CD4-positive, alpha-beta T cell treated with Interleukin-10 for 1 hour (primary cell): ENCODE results near the gene MAN2A2.
"Not testable (repeated sequence)": the region's sequence is repeated elsewhere in the genome, so short reads cannot be mapped to it uniquely, and the experiment has no call there.

Experiments used
- DNase-seq: peaks from one replicate; pipeline ENCODE4 v3.0.0-alpha.2; 2020

Gene MAN2A2

DNA sequence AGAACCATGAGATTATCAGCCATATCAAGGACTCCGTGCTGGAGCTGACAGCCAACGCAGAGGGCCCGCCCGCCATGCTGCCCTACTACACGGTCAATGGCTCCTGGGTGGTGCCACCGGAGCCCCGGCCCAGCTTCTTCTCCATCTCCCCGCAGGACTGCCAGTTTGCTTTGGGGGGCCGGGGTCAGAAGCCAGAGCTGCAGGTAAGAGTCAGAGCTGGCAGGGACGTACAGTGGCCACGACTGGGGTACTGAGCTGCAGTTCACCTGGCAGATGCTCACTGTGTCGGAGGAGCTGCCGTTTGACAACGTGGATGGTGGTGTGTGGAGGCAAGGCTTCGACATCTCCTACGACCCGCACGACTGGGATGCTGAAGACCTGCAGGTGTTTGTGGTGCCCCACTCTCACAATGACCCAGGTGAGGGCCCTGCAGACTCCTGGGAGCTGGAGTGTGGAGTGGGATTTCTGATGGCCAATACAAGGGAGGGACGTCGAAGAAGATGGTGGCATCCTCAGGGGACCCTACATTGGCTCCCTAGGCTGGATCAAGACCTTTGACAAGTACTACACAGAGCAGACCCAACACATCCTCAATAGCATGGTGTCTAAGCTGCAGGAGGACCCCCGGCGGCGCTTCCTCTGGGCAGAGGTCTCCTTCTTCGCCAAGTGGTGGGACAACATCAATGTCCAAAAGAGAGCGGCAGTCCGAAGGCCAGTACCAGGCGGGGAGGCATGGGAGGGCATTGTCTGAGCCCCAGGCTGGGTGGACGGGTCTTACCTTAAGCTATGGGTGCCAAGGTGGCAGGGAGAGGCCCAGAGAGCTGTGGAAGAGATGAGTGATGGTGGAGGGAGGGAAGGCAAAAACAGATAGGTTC, 2.4 kb downstream of the MAN2A2 start:
- DNase-seq: no peak

DNA sequence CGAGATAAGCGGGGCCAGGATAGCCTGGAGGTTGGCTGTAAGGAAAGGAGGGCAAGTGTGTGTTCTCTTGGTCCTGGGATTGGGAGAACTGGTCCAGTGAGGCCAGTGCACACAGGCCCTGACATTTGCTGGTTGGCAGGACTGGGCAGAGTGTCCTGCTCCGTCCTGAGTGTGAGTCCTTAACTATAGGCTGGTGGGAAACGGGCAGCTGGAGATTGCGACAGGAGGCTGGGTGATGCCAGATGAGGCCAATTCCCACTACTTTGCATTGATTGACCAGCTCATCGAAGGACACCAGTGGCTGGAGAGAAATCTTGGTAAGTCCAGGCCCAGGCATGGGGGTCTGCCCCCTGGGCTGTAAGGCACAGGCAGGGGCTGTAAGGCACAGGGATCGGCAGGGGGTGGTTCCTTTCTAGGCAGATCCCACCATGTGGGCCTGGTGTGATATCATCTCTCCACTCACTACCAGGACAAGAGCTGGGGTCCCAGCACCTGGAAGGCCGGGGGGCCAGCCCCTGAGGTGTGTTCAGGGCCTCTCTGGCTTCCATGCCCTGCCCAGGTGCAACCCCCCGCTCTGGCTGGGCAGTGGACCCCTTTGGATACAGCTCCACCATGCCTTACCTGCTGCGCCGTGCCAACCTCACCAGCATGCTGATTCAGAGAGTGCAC, 3.2 kb downstream of the MAN2A2 start:
- DNase-seq: no peak

DNA sequence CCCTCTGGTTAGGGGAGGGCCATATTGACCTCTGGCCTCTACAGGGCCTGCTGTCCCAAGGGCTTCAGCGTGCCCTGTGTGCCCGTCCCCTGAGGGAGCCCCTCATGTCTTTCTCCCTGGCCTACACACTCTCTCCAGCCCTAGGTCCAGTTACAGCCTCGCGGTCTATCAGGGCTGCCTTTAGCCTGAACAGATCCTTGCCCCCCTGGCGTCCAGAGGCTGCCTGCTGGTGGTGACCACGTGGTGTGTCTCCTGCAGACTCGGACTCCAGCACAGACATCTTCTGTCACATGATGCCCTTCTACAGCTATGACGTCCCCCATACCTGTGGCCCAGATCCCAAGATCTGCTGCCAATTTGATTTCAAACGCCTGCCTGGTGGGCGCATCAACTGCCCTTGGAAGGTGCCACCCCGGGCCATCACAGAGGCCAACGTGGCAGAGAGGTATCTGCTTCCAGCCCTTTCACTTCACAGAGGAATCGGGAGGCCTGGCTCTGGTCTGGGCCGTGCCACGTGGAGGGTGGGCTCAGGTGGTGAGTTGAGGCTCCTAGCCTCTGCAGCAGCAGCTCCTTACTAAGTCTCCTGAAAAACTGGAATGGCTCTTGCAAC, 4.1 kb downstream of the MAN2A2 start:
- DNase-seq: no peak

DNA sequence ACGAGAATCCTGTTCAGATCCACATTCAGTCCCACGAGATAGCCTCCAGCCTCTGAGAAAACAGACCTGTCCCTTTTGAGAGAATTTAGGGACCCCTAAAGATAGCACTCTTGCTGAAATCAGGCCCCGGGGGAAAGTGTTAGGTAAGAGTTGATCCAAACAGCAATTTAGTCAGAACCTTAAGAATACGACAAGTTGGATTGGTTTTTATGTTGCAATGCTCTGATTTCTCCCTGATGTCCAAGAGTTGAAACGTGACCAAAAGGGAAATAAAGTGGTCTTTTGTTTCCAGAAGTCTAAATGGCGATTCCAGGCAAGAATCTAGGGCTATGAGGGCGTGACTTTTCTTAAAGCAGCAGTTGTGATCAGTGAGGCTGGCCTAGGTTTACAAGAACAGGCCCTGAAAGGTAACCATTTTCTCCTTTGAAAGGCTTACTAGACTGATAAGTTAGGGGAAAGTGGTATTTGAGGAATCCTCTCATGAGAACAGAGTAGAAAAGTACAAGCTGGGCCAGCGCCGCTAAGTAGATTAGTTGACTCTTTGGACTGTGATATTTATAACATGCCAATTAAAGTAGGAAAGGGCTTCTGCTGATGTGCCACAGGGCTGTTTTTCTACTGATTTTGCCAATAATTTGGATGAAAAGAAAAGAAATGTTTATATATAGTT, 4.9 kb downstream of the MAN2A2 start:
- DNase-seq: no peak

DNA sequence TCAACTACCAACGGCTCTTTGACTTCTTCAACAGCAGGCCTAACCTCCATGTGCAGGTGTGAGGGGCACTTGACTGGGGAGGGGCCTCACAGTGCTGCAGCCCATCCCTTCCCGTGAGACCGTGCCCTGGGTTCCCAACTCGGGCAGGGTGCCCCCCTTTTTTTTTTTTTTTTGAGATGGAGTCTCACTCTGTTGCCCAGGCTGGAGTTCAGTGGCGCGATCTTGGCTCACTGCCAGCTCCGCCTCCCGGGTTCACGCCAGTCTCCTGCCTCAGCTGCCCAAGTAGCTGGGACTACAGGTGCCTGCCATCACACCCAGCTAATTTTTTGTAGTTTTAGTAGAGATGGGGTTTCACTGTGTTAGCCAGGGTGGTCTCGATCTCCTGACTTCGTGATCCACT, 6.3 kb downstream of the MAN2A2 start:
- not testable (repeated sequence) for DNase-seq

DNA sequence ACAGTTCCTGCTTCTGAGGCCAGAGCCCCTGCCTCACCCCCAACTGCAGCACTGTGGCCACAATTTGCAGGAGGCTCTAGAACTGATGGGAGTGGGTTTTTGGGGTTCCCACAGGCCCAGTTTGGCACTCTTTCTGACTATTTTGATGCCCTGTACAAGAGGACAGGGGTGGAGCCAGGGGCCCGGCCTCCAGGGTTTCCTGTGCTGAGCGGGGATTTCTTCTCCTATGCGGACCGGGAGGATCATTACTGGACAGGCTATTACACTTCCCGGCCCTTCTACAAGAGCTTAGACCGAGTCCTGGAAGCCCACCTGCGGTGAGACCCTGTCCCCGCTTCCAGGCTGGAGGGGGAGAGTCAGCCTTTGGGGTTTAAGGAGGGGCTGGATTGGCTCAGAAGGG, 6.9 kb downstream of the MAN2A2 start:
- DNase-seq: no peak

DNA sequence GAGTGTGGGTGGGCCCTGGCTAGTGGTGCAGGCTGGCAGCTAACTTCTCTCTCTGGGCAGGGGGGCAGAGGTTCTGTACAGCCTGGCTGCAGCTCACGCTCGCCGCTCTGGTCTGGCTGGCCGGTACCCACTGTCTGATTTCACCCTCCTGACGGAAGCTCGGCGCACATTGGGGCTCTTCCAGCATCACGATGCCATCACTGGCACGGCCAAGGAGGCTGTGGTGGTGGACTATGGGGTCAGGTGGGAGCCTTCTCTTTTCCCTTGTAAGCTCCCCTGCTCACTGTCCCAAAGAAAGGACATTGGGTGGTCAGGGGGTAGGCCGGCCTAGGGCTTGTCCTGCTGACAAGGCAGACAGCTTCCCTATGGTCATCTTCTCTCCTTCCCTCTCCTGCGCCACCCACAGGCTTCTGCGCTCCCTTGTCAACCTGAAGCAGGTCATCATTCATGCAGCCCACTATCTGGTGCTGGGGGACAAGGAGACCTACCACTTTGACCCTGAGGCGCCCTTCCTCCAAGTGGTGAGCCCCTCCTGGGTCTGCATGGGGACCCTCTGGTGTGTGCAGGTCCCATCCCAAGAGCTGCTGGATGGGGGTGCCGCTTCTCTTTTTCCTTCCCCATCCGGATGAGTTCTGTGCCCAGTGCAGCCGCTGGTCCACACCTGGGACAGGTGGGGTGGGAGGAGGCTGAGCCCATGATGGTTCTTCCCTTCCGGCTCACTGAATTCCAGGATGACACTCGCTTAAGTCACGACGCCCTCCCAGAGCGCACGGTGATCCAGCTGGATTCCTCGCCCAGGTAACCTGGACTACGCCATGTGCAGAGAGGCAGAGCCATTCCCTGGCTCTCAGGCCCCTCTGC, 7.6 kb downstream of the MAN2A2 start:
- DNase-seq: no peak

DNA sequence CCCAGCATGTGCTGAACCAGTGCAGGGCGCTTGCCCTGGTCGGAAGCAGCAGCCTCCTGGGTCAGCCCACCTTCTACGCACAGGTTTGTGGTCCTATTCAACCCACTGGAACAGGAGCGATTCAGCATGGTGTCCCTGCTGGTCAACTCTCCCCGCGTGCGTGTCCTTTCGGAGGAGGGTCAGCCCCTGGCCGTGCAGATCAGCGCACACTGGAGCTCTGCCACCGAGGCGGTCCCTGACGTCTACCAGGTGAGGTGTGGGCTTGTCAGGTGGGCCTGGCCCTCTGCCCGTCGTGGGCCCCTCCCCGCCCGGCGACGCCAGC, 8.2 kb downstream of the MAN2A2 start:
- DNase-seq: no peak

DNA sequence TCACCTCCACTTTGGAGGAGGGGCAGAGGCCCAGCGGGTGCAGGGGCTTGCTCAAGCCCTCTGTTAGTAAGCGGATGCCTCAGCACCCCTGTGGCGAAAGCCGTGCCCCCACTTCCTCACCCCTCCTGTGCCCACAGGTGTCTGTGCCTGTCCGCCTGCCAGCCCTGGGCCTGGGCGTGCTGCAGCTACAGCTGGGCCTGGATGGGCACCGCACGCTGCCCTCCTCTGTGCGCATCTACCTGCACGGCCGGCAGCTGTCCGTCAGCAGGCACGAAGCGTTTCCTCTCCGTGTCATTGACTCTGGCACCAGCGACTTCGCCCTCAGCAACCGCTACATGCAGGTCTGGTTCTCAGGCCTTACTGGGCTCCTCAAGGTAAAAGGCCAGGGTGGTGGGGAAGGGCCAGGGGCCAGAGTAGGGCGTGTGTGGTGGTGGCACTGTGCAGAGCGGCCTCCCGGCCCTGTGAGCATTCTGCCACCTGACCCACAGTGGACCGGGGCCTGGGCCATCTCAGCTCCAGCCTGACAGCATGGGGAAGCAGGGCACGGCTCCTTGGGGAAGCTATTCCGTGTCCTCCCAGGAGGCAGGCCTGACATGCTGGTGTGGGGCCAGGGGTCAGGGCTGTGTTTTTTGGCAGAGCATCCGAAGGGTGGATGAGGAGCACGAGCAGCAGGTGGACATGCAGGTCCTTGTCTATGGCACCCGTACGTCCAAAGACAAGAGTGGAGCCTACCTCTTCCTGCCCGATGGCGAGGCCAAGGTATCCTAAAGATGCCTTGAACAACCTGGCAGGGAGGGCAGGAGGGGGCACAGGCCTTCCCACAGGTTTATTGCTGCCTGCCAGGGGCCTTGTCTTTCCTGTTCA, 9.0 kb downstream of the MAN2A2 start:
- no peak for DNase-seq

DNA sequence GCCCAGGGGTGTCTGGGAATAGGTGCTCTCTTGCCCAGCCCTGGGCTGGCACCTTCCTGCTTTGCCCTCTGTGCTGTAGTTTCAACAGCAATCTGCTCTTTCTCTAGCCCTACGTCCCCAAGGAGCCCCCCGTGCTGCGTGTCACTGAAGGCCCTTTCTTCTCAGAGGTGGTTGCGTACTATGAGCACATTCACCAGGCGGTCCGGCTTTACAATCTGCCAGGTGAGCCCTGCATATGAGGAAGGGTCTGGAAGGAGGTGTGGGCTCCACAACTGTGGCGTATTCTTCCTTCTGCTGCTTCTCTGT, 9.6 kb downstream of the MAN2A2 start:
- DNase-seq: no peak

DNA sequence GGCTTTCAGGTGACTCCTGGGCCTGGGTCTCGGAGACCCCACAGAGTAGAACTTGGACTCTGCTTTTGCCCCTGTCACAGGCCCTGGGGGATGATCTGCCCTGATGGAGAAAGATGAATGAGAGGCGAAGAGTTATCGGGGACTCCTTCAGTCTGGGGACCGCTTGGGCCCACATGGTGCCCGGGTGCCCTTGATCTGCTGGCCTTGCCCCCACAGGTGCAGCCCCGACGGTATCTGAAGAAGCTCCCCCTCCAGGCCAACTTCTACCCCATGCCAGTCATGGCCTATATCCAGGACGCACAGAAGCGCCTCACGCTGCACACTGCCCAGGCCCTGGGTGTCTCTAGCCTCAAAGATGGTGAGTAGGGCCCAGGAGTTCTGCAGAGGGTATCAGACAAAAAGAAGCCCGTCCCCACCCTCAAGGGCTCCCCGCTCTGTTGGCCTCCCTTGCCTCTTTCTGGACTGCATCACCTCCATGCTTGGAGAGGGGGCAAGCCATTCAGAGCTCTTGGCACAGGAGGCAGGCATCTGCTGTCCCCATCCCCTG, 10.4 kb downstream of the MAN2A2 start:
- no peak for DNase-seq

DNA sequence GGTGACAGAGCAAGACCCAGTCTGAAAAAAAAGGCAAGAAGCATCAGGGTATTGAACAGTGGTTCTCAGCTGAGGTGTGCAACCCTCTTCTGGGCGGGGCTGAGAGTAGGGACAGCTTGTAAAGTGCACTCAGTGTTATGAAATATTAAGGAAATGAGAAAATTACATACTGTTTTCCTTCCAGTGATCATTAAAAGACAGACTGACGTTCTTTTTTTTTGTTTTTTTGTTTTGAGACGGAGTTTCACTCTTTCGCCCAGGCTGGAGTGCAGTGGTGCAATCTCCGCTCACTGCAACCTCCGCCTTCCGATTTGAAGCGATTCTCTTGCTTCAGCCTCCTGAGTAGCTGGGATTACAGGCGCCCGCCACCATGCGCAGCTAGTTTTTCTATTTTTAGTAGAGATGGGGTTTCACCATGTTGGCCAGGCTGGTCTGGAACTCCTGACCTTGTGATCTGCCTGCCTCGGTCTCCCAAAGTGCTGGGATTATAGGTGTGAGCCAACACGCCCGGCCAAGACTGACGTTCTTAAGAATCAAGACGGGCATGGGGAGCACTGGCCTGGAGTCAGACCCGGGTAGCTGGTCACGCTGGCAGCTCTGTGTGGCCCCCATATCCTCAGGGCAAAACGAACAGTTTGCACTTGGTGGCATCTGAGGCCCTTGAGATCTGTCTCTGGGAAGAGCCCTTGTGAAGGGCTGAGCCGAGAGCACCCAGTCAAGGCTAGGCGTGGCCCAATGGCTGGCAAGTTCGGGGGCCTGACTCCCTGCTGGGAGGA, 11.4 kb downstream of the MAN2A2 start:
- DNase-seq: no peak

DNA sequence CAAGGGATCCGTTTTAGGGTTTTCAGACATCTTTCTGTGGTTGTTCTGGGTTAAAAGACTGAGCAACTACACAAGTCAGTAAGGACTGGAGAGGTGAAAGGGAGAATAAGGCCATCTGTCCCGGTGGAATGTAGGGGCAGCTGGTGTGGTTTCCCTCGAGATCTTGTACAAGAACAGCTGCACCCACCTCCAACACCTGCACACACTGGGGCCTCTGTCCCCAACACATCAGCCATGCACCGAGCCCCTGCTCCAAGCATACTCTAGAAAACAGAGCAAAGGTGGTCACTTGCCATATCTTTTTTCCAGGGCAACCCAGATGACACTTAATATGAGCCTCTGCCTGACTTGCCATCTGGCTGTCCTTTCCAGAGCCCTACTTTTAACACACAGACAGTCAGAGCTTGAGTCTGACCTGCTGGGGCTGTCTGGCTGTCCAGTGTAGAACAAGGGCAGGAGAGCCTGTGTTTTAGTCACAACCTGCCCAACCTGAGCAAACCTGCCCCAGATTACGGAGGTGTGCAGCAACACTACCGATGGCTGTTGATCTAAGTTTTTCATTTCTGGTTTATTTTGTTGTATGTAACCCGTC, 12.2 kb downstream of the MAN2A2 start:
- DNase-seq: no peak

DNA sequence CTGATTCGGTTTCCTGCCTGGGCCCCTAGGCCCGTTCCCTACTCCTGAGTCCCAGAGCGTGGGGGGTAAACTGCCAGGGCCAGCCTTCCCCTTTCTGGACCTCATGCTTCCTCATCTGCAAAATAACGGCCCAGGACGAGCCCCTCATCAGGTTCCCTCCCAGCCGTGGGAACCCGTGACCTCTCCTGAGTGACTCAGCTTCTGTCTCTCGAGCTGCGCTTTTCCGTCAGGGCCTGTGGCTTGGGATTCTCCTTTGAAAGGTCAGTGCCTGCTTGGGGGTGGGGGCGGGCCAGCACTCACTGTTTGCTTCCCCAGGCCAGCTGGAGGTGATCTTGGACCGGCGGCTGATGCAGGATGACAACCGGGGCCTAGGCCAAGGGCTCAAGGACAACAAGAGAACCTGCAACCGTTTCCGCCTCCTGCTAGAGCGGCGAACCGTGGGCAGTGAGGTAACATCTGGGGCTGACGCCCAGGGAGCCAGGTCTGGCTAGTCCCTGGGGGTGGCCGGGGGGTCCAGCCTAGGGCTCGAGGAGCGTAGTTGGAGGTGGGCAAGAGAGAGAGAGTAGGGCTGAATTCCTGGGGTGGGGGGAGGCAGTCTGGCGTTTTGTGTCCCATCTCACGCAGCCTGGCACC, 12.8 kb downstream of the MAN2A2 start:
- no peak for DNase-seq

DNA sequence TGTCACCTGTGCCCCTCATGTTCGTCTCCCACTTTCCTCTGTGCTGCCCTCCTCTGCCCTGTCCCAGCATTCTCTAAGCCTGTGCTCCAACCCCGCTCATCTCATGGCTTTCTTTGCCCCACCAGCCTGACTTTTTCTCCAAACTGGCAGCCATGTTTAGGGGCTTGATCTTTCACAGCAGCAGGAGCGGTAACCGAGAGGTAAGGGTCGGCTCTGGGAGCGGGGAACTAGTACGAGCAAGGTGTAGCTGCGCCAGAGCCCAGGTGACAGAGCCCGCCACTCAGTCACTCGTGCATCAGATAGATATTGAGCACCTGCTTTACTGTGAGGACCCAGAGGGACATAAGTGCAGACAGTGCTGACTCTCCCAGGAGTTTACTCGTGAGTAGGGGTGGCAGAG, 13.4 kb downstream of the MAN2A2 start:
- no peak for DNase-seq

DNA sequence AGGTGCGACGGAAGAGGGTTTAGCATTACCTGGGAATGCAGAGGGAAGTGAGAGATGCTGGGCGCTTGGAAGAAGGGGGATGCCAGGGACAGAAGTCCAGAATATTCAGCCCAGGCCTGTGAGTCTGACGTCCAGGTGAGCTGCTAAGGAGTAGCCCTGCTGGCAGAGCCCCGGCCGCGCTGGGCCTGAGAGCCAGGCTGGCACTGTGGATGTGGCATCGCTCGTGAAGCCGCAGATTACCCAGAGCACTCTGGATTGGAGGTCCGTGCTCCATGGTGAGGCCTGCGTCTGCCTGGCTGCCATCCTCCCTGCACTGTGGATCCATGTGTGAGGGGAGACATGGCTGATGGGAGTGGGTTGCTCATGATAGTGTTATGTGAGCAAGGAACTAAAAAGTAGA, 14.5 kb downstream of the MAN2A2 start:
- no peak for DNase-seq

DNA sequence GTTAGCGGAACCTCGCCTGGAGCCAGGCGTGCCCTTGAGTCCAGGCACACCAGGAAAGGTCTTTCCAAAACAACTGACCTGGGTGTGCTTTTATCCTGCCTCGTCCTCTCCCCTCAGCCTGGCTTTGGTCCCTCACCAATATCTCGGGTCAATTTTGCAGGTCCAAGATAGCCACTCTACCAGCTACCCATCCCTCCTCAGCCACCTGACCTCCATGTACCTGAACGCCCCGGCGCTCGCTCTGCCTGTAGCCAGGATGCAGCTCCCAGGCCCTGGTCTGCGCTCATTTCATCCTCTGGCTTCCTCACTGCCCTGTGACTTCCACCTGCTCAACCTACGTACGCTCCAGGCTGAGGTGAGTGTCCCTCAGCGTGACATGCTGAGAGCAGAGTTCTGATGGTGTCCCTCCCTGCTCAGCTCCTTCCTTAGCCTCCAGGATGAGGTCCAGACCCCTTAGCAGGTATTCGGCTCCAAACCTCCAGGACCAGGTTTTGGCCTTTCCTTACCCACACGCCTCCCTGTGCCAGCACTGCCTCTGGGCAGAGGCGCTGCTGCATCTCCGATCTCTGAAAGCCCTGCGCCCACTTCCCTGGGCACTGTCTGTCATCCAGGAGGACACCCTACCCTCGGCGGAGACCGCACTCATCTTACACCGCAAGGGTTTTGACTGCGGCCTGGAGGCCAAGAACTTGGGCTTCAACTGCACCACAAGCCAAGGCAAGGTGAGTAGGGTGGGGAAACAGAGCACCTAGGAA, 15.1 kb downstream of the MAN2A2 start:
- no peak for DNase-seq

DNA sequence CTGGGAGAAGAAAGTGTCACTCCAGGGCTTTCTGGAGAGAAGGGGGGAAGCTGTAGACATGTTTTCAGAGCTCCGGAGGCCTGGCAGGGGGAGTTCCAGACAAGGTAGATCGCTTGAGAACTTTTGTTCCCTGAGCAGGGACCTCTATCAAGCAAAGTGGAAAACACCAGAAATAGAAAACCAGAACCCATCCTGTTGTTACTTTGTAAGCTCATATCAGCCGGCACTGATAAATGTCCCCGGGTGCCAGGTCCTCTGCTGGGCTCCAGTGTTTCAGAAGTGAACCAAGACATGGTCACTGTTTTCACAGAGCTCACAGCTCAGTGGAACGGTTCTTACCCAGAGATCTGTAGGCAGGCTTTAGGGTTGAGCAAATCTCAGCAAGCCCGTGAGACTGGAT, 15.7 kb downstream of the MAN2A2 start:
- DNase-seq: no peak

DNA sequence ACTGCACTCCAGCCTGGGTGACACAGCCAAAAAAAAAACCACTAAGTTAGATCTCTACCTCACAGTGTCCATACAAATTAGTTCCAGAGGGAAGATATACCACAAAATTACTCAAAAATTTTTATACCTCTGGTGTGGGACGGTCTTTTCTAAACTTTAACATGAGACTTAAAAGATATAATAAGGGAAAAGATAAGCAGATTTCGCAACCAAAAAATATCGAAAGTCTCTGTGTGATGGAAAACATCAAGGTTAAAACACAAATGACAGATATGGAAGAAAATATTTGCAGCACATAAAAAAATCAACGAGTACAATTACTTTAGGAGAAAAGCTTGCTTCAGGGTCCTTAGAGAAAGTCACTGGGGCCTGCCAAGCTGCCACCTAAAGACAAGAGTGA, 18.8 kb downstream of the MAN2A2 start:
- no peak for DNase-seq
